NT2/D1 (cell line): ENCODE results near the gene ARHGEF10L.

Experiments
- SUZ12 ChIP-seq: IDR thresholded peaks from 2 replicates; pipeline ENCODE4 v1.6.1; 2011; ENCODE audit not compliant: insufficient read length, insufficient read depth; ENCODE audit errors: extremely low read depth
- YY1 ChIP-seq: IDR thresholded peaks from 2 replicates; pipeline ENCODE4 v1.6.1; 2011; ENCODE audit not compliant: insufficient read length, insufficient read depth

DNA sequence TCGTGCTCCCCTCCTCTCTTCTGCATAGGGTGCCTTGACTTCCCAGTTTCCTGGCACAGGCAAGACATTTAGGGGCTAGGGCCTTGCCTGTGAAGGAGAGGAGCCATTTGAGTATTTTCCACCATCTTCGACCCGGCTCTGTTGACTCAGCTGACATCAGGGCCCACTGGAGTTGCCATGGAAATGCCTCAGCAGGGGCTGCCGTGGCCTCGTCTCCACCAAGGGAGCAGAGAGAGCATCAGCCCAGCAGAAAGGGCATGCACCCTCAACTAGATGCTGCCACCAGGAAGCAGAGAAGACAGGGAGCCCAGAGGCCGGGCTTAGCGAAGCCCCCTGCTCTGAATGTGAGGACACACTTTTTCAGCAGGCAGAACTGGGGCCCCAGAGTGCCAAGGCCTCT lies 113.8 kb downstream of the ARHGEF10L start:
- TF ChIP-seq SUZ12 = no peak
- no peak for TF ChIP-seq YY1
